GM12878 (cell line): ENCODE results near the gene CFAP57. TPM values are rescaled to one million over a fixed set of nuclear protein-coding genes. Genes with fewer than 3 reads are reported as not detected.

Experiments
- ATAC-seq: fragments of 200-7000 bp; cut with Tn5 transposase; 3 replicates; pipeline ENCODE4 v1.9.1; 2020; ENCODE audit warnings: mild to moderate bottlenecking, moderate library complexity
- BruUV-seq: library from RNA; stranded (reverse); fragments of 400-500 nt; replicated peaks from 2 replicates; lab custom pipeline; 2021; lab: Mats Ljungman, UMichigan
- CTCF ChIA-PET: fragments of 300-600 bp; sonication (Branson Sonifier 250); formaldehyde crosslinking; extraction: SDS; loops from one replicate; lab custom pipeline; 2021; ENCODE audit warnings: inconsistent platforms; lab: Yijun Ruan, JAX
- POLR2A ChIA-PET: fragments of 350-600 bp; formaldehyde crosslinking; extraction: SDS; loops from one replicate; lab custom pipeline; 2021; ENCODE audit warnings: inconsistent platforms; lab: Charles Lee
- RAD21 ChIA-PET: fragments of 300-600 bp; sonication (Branson Sonifier 250); formaldehyde crosslinking; loops from one replicate; lab custom pipeline; 2023; ENCODE audit warnings: antibody characterized with exemption; ENCODE audit not compliant: unreplicated experiment; lab: Charles Lee
- SMC1A ChIA-PET: fragments of 300-600 bp; sonication (Branson Sonifier 250); formaldehyde crosslinking; loops from one replicate; lab custom pipeline; 2023; ENCODE audit not compliant: unreplicated experiment, uncharacterized antibody; lab: Charles Lee
- DNase-seq: peaks from one replicate; pipeline ENCODE4 v3.0.0-alpha.2; 2011; ENCODE audit warnings: low read depth, low spot score
- FAIRE-seq: peaks from 3 replicates; lab custom pipeline; 2011; peaks lifted over from hg19 to GRCh38; lab: Jason Lieb, UNC
- H2AFZ ChIP-seq: 2 replicates; pipeline ENCODE4 v1.6.0; 2011; ENCODE audit warnings: low read depth, low read length, control low read depth; ENCODE audit not compliant: control insufficient read depth
- H3K27ac ChIP-seq: 2 replicates; pipeline ENCODE4 v1.5.1; 2011; ENCODE audit warnings: control low read depth; ENCODE audit not compliant: control insufficient read depth, insufficient read depth
- H3K27me3 ChIP-seq, 2 experiments: replicated peaks in 1 of 2; 2 replicates each; pipeline versions ENCODE4 v1.6.0 to v1.6.1; 2011; ENCODE audit warnings: low read length in 1 of 2; ENCODE audit not compliant: control insufficient read depth in 2 of 2, insufficient read depth in 2 of 2
- H3K36me3 ChIP-seq, 2 experiments: 2 replicates each; pipeline ENCODE4 v1.5.1; 2011; ENCODE audit warnings: low read length in 1 of 2; ENCODE audit not compliant: control insufficient read depth in 2 of 2, insufficient read depth in 2 of 2
- H3K4me1 ChIP-seq: 2 replicates; pipeline ENCODE4 v1.6.1; 2011; ENCODE audit warnings: mild to moderate bottlenecking, low read length, moderate library complexity, mixed read lengths; ENCODE audit not compliant: control insufficient read depth, insufficient read depth
- H3K4me2 ChIP-seq: 2 replicates; pipeline ENCODE4 v1.6.0; 2011; ENCODE audit warnings: control low read depth; ENCODE audit not compliant: control insufficient read depth, insufficient read depth
- H3K4me3 ChIP-seq: fragments of 200-600 bp; sonication (generic); 2 replicates; pipeline ENCODE4 v1.5.1; 2016
- H3K79me2 ChIP-seq: 2 replicates; pipeline ENCODE4 v1.6.0; 2011; ENCODE audit warnings: low read length; ENCODE audit not compliant: control insufficient read depth, insufficient read depth
- H3K9ac ChIP-seq: 2 replicates; pipeline ENCODE4 v1.8.0; 2011; ENCODE audit warnings: low read length, control low read depth, mixed read lengths; ENCODE audit not compliant: control insufficient read depth, insufficient read depth
- H3K9me3 ChIP-seq: replicated peaks from 3 replicates; pipeline ENCODE4 v1.5.1; 2011; ENCODE audit warnings: mild to moderate bottlenecking, low read length; ENCODE audit not compliant: control insufficient read depth, insufficient read depth
- H4K20me1 ChIP-seq: 2 replicates; pipeline ENCODE4 v1.6.0; 2011; ENCODE audit not compliant: control insufficient read depth, insufficient read depth
- JUND ChIP-seq: IDR thresholded peaks from 2 replicates; pipeline ENCODE4 v1.6.1; 2012; ENCODE audit warnings: low read depth, mild to moderate bottlenecking, low read length, improper control_type of control experiment, moderate library complexity
- RELB ChIP-seq: fragments of 450-650 bp; IDR thresholded peaks from 2 replicates; pipeline ENCODE4 v1.6.1; 2017; ENCODE audit warnings: low read depth, mild to moderate bottlenecking, moderate library complexity
- ZNF622 ChIP-seq: fragments of 450-650 bp; IDR thresholded peaks from 2 replicates; pipeline ENCODE4 v1.6.1; 2017; ENCODE audit warnings: mild to moderate bottlenecking, inconsistent platforms
- WGBS: methylation state at CpG from one replicate; pipeline ENCODE4 v1.1.6; 2016; ENCODE audit warnings: low lambda C conversion rate; ENCODE audit not compliant: insufficient replicate concordance, insufficient coverage; ENCODE audit errors: missing lambda C conversion rate; 5-methylcytosine and 5-hydroxymethylcytosine counted together
- in situ Hi-C: fragments of 300-500 bp; cut with MboI; formaldehyde crosslinking; loops from 9 replicates; pipeline ENCODE4 v1.14.3; 2018; ENCODE audit warnings: mixed read lengths
- intact Hi-C: fragments of 100-400 bp; cut with micrococcal nuclease; formaldehyde crosslinking; loops from one replicate; pipeline ENCODE4 v1.14.2; 2022; ENCODE audit not compliant: unreplicated experiment
- polyA plus RNA-seq, 11 experiments: library from polyadenylated mRNA; depleted of rRNA in 4 of 11; unstranded in 6 of 11; stranded (reverse) in 5 of 11; fragments of >200 nt; fragmentation: Nextera tagmentation in 4 of 11; fragmentation: Illumina TruSeq in 1 of 11; extraction: Ambion mirVana in 4 of 11; extraction: Trizol in 1 of 11; gene quantifications; 1 replicate in 1 of 11; 2 replicates in 10 of 11; pipeline versions ENCODE4 v1.2.1 to v1.2.3, GENCODE V29; 2011 to 2016; ENCODE audit warnings: inconsistent platforms in 2 of 11, missing spikeins in 2 of 11, low read depth in 1 of 11
- total RNA-seq, 4 experiments: library from RNA; depleted of rRNA in 3 of 4; stranded (reverse); fragments of >200 nt in 3 of 4; fragmentation: Illumina TruSeq in 1 of 4; extraction: Trizol in 1 of 4; gene quantifications; 2 replicates each; pipeline versions ENCODE4 v1.2.1 to v1.2.3, GENCODE V29; 2013 to 2021
- TF ChIP-seq, protein P1 (sequence below): IDR thresholded peaks from 2 replicates; pipeline ENCODE4 v1.6.1; 2012; ENCODE audit warnings: improper control_type of control experiment, low read depth, low read length; ENCODE audit not compliant: insufficient replicate concordance

Gene CFAP57
- total and polyA plus RNA-seq, 10 of the 15 experiments (the other 5 are each of a cell fraction or from before 2014, with no cell fraction given), result 0.45 to 4.8 (median 1.3) TPM

DNA sequence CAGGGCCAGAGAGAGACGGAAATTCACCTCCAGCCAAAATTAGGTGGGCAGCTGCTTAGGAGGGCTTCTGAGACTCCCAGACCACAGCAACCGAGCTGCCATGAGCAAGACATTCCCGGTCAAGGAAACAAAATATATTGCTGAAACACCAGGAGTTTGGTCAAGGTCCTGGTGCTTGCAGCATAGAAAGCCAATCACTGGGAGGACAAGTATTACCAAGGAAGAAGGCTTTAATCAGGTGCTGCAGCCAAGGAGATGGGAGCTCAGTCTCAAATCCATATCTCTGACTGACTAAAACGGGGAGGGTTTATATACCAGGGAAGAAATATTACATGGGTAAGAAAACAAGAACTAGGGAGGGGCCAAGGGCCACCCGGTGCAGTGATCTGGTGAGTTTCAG is 78.9 kb downstream of the CFAP57 start (continued):
- TF ChIP-seq, protein P1, sequence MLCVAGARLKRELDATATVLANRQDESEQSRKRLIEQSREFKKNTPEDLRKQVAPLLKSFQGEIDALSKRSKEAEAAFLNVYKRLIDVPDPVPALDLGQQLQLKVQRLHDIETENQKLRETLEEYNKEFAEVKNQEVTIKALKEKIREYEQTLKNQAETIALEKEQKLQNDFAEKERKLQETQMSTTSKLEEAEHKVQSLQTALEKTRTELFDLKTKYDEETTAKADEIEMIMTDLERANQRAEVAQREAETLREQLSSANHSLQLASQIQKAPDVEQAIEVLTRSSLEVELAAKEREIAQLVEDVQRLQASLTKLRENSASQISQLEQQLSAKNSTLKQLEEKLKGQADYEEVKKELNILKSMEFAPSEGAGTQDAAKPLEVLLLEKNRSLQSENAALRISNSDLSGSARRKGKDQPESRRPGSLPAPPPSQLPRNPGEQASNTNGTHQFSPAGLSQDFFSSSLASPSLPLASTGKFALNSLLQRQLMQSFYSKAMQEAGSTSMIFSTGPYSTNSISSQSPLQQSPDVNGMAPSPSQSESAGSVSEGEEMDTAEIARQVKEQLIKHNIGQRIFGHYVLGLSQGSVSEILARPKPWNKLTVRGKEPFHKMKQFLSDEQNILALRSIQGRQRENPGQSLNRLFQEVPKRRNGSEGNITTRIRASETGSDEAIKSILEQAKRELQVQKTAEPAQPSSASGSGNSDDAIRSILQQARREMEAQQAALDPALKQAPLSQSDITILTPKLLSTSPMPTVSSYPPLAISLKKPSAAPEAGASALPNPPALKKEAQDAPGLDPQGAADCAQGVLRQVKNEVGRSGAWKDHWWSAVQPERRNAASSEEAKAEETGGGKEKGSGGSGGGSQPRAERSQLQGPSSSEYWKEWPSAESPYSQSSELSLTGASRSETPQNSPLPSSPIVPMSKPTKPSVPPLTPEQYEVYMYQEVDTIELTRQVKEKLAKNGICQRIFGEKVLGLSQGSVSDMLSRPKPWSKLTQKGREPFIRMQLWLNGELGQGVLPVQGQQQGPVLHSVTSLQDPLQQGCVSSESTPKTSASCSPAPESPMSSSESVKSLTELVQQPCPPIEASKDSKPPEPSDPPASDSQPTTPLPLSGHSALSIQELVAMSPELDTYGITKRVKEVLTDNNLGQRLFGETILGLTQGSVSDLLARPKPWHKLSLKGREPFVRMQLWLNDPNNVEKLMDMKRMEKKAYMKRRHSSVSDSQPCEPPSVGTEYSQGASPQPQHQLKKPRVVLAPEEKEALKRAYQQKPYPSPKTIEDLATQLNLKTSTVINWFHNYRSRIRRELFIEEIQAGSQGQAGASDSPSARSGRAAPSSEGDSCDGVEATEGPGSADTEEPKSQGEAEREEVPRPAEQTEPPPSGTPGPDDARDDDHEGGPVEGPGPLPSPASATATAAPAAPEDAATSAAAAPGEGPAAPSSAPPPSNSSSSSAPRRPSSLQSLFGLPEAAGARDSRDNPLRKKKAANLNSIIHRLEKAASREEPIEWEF, result no peak

- Histone ChIP-seq H2AFZ (no peak overlapping the region), H3K79me2 (no peaks in the 10 kb centered on the region), H3K4me2 (no peak overlapping the region), H3K9me3 (no peaks in the 10 kb centered on the region; the same call in 2 of the 3 replicates), H3K27ac (no peak overlapping the region), H3K9ac (no peak overlapping the region), H4K20me1 (no peaks in the 10 kb centered on the region), H3K27me3 (no peaks in the 10 kb centered on the region; a peak in 1 of 4 replicates), H3K4me3 (no peak overlapping the region), H3K4me1 (no peaks in the 10 kb centered on the region), H3K36me3 (no peaks in the 10 kb centered on the region)
- SMC1A ChIA-PET, result interaction anchor here (0.6 to 1.4 kb wide), 4 partner anchors 12 to 162 kb away, joined by 3 to 4 read pairs (median 4); no protein-coding TSS in a partner anchor
- no peak for FAIRE-seq
- in situ Hi-C loops (no loop called here), intact Hi-C loops (no loop called here)
- RAD21 ChIA-PET, result interaction anchor here (0.9 kb wide), 1 partner anchor 43 kb away, joined by 3 read pairs; no protein-coding TSS in a partner anchor
- no peak for DNase-seq
- TF ChIP-seq RELB (no peak), ZNF622 (no peak), JUND (no peak)
- WGBS, result 11% methylated on average over 1 of the region's 1 CpG
- no peak for ATAC-seq
- BruUV-seq, result no TSS peak
- CTCF ChIA-PET, result interaction anchor here (0.5 kb wide), 1 partner anchor 16 kb away, joined by 3 read pairs; no protein-coding TSS in a partner anchor
- POLR2A ChIA-PET, result no interaction called here
Measured at GRCh38 chr1:43252225-43252624, 80.1 kb downstream of the CFAP57 start.
